Activated gamma-delta T cell treated with Interleukin-2 at 50 U/mL for 16 hours (primary cell): ENCODE data around the gene TRPC4AP.
"Not testable (repeated sequence)": the region's sequence is repeated elsewhere in the genome, so short reads cannot be mapped to it uniquely, and the experiment has no call there.

Source experiments
- DNase-seq: peaks from one replicate; pipeline ENCODE4 v3.0.0-alpha.2; 2020

The TRPC4AP gene

GRCh38 chr20:35052616-35053015, 40.0 kb downstream of the TRPC4AP start:
- DNase-seq = not testable (repeated sequence)

GRCh38 chr20:35049776-35050352, 42.7 kb downstream of the TRPC4AP start:
- no peak for DNase-seq

- DNase-seq = no peak
Measured at GRCh38 chr20:35048739-35049138, 43.9 kb downstream of the TRPC4AP start.

GRCh38 chr20:35042268-35042667, 50.3 kb downstream of the TRPC4AP start:
- no peak for DNase-seq

DNA sequence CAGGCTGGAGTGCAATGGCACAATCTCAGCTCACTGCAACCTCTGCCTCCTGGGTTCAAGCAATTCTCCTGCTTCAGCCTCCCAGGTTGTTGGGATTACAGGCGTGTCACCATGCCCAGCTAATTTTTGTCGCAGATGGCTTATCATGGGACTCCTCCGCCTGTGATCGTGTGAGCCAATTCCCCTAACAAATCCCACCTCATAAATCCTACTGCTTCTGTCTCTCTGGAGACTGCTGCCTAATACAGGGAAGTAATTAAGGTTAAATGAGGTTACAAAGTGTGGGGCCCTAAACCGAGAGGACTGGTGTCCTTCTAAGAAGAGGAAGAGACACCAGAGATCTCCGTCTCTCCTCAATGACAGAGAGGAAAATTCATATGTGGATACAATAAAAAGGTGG, 52.0 kb downstream of the TRPC4AP start:
- no peak for DNase-seq

DNA sequence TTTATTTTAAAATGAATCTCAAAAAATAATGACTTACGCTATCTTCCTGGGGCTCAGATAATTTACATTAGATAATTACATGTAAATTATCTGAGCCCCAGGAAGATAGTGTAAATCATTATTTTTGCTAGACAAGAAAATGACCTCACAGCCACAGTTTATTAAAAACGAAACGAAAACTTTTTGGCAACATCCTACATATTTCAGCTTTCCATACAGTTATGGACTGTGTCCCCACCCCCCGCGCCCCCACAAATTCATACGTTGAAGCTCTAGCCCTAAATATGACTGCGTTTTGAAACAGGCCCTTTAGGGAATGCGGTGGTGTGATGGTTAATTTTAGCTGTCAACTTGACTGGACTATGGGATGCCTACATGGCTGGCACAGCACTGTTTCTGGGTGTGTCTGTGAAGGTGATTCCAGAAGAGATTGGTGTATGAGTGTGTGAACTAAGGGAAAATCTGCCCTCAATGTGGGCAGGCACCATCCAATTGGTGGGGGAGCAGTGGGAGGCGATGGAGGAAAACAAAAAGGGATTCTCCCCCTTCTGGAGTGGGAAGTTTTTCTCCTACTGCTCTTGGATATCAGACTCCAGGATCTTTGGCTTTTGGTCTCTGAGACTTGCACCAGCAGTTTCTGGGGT, 52.6 kb downstream of the TRPC4AP start:
- DNase-seq = no peak

GRCh38 chr20:35039146-35039545, 53.5 kb downstream of the TRPC4AP start:
- no peak for DNase-seq

GRCh38 chr20:35034145-35034544, 58.5 kb downstream of the TRPC4AP start:
- DNase-seq = no peak

- DNase-seq = no peak
Measured at GRCh38 chr20:35030136-35030535, 62.5 kb downstream of the TRPC4AP start.

DNA sequence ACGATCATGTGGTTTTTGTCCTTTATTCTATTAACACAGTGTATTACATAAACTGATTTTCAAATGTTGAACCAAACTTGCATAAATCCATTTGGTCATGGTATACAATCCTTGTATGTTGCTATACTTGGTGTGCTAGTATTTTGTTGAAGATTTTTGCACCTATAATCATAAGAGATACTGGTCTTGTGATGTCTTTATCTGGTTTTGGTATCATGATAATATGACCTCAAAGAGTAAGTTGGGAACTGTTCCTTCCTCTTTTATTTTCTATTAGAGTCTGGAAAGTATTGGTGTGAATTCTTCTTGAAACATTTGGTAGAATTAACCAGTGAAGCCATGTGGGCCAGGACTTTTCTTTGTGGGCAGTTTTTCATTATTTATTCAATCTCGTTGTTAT, 65.3 kb downstream of the TRPC4AP start:
- DNase-seq = no peak

- DNase-seq = no peak
Measured at GRCh38 chr20:35025116-35025515, 67.5 kb downstream of the TRPC4AP start.

GRCh38 chr20:35023624-35024023, 69.0 kb downstream of the TRPC4AP start:
- no peak for DNase-seq

DNA sequence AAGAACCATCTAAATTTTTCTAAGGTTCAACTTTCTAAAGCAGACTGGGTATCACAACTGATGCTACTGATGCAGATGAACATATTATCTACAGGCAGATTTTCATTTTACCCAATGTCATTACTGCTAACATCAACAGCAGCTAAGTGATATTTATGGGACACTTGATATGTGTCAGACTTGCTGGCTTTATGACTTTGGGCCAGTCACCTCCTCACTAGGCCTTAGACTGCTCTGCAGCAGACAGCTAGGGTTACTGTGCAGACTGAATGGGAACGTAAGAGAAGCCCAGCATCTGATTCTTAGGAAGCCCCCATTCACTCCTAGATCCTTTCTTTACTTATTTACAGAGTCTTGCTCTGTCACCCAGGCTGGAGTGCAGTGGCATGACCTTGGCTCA, 70.8 kb downstream of the TRPC4AP start:
- no peak for DNase-seq

DNA sequence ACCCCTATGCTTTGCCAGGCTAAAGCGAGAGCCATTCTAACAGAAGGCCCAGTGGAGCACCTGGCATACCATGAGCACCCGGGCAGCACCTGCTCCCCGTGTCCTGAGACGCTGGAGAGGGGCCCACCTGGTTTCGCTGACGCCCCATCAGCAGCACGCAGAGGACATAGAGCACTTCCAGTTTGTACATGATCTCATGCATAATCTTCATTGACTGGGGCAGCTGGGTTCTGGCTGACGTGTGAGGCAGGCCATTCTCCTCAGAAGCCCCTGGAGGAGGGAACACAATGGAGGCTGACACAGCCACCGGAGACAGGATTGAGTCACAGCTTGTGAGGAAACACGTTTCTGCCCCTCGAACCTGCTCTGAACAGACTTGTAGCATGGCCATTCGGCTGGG, 71.5 kb downstream of the TRPC4AP start:
- DNase-seq = no peak

DNA sequence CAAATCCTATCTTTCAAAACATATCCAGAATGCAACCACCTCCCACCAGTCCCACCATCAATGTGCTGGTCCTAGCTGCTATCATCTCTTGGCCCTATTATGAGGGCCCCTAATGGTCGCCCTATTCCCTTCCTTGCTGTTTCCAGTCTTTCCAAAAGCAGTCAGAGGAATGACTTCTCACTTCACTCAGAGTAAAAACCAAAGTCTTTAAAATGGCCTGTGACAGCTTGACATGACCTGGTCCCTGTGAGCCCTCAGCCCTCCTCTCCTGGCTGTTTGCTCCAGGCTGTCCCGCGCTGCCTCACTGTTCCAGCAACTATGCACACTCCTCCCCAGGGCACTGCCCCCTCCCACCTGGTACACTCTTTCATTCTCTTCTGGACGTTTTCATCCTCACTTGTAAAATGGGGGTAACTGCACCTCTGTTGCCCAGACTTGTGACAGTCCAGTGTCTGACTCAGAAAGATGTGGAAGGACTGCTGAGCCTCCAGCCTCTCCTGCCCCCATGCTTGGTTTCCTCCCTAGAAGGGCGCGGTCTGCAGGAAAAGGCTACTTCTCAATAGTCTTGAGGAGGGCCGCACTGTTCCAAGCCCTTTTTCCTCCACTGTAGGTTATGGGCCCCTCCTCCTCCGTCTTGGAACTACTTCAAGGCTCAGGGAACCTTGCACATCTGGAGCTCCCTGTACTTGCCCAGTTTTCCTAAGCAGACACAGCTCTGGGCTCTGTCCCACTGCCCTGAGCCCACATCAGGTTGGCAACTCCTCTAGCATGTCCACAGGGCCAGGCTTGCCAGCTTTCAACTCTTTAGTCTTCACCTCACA, 72.3 kb downstream of the TRPC4AP start:
- no peak for DNase-seq

- no peak for DNase-seq
Measured at GRCh38 chr20:35018590-35019371, 73.8 kb downstream of the TRPC4AP start.

GRCh38 chr20:35017099-35017835, 75.3 kb downstream of the TRPC4AP start:
- no peak for DNase-seq

- no peak for DNase-seq
Measured at GRCh38 chr20:35015863-35016193, 76.8 kb downstream of the TRPC4AP start.

- DNase-seq = no peak
Measured at GRCh38 chr20:35014537-35014936, 78.1 kb downstream of the TRPC4AP start.

DNA sequence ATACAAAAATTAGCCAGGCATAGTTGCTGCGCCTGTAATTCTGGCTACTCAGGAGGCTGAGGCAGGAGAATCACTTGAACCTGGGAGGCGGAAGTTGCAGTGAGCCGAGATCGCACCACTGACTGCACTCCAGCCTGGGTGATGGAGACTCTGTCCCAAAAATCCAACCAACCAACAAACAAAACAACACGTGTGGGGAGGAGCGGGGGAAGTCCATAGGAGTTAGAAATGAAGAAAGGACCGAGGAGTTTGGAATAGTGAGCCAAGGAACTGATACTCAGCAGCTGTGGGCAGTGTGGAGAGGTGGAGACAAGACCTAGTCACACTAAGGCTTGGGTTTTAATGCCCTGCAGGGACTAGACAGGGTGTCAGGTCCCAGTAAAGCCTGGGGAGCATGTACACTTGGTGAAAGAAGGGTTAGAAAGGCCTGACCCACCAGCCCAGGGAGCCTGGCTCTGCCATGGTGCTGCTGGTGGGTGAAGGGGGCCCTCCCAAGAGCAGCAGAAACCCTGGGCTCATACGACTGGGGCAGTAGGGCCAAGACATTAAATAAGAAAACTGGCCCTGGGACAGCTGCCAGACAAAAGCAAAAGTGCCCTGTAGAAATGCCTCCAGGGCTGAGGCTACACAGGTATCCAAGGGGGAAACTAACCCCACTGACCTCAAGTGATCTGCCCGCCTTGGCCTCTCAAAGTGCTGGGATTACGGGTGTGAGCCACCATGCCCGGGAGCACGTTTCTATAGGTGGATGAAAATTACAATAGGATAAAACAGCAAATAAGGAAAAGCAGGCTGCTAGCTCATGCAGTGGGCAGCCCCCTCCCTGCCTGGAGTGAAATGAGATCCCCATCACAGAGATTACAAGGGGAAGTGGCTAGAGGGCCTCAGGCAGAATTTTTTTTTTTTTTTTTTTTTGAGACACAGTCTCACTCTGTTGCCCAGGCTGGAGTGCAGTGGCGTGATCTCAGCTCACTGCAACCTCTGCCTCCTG, 78.9 kb downstream of the TRPC4AP start:
- DNase-seq = no peak
